HG02852 (cell line): ENCODE measurements around the gene TMEM161B.
"Not testable (repeated sequence)": the region's sequence is repeated elsewhere in the genome, so short reads cannot be mapped to it uniquely, and the experiment has no call there.

Source experiments
- ATAC-seq: cut with Tn5 transposase; IDR thresholded peaks from one replicate; pipeline ENCODE4 v1.9.1; 2021; ENCODE audit warnings: mild to moderate bottlenecking, moderate library complexity; ENCODE audit not compliant: unreplicated experiment

Gene TMEM161B

GRCh38 chr5:88250010-88250409 is 18.6 kb downstream of the TMEM161B start:
- no peak for ATAC-seq

GRCh38 chr5:88248743-88249540 is 19.7 kb downstream of the TMEM161B start:
- ATAC-seq = no peak

- ATAC-seq = no peak
These were observed 20.6 kb downstream of the TMEM161B start for GRCh38 chr5:88248094-88248493.

GRCh38 chr5:88245893-88246244 is 22.8 kb downstream of the TMEM161B start:
- no peak for ATAC-seq

- no peak for ATAC-seq
These were observed 23.3 kb downstream of the TMEM161B start for GRCh38 chr5:88245241-88245892.

- no peak for ATAC-seq
These were observed 24.0 kb downstream of the TMEM161B start for GRCh38 chr5:88244686-88245085.

- not testable (repeated sequence) for ATAC-seq
These were observed 25.2 kb downstream of the TMEM161B start for GRCh38 chr5:88243493-88243892.

GRCh38 chr5:88238732-88239131 is 29.9 kb downstream of the TMEM161B start:
- no peak for ATAC-seq

- ATAC-seq = no peak
These were observed 31.6 kb downstream of the TMEM161B start for GRCh38 chr5:88236866-88237642.

GRCh38 chr5:88235828-88236227 is 32.8 kb downstream of the TMEM161B start:
- ATAC-seq = no peak

GRCh38 chr5:88235346-88235745 is 33.3 kb downstream of the TMEM161B start:
- no peak for ATAC-seq

GRCh38 chr5:88230546-88231066 is 38.0 kb downstream of the TMEM161B start:
- no peak for ATAC-seq

- ATAC-seq = peak; percentile 81
These were observed 41.7 kb downstream of the TMEM161B start for GRCh38 chr5:88226881-88227450.

GRCh38 chr5:88214655-88215054 is 54.0 kb downstream of the TMEM161B start:
- ATAC-seq = peak; percentile 74

GRCh38 chr5:88207575-88207974 is 61.1 kb downstream of the TMEM161B start:
- no peak for ATAC-seq

GRCh38 chr5:88203981-88204750 is 64.5 kb downstream of the TMEM161B start:
- ATAC-seq = peak; percentile 96

- ATAC-seq = no peak
These were observed 73.0 kb downstream of the TMEM161B start for GRCh38 chr5:88195636-88196035.

- ATAC-seq = no peak
These were observed 74.7 kb downstream of the TMEM161B start for GRCh38 chr5:88193896-88194295.

- no peak for ATAC-seq
These were observed 78.4 kb downstream of the TMEM161B start for GRCh38 chr5:88190106-88190834.

GRCh38 chr5:88189484-88189883 is 79.2 kb downstream of the TMEM161B start:
- not testable (repeated sequence) for ATAC-seq
